ENCODE measurements around the gene IRAK1.

DNA sequence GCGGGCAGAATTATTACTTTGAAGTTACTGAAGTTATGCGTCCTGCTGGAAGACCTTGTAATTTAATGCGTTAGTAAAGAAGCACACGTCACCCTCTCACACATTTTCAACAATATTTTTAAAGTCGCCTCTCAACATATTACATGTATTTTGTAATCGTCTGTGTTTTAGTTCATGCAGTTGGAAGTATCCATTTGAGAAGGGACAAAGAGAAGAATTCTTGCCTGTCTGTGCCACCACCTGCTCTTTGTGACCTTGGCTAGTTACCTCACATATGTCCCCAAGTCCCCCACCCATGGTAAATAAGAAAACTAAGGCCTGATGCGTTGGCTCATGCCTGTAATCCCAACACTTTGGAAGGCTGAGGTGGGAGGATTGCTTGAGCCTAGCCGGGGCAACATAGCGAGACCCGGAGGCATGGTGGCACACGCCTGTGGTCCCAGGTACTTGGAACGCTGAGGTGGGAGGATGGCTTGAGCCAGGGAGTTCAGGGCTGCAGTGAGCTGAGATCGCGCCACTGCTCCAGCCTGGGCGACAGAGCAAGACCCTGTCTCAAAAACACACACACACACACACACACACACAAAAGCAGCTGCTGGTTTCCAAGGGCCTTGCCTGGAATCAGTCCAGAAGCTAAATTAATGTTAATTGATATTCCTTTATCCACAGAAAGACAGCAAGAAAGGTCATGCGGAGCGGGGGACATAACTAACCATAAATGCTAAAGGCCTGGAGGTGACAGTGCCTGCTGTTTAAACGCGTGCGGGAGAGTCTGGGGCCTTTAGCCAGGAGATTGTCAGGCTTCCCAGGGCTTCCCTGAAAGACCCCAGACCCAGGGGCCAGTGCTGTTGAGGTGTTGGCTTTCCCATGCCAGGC, 46.3 kb downstream of the IRAK1 start:
- TF ChIP-seq EZH2 (IDR thresholded peaks at IDR 0.05; ENCODE audit: borderline replicate concordance, low read depth, low read length, severe bottlenecking): no peak
- TF ChIP-seq CTCF (IDR thresholded peaks at IDR 0.05; ENCODE audit: borderline replicate concordance, extremely low read depth, low read length, poor library complexity, severe bottlenecking): no peak

Data from DND-41 (cell line).